H1 (cell line): ENCODE data around the gene COL6A5. TPM values are rescaled to one million over a fixed set of nuclear protein-coding genes. Genes with fewer than 3 reads are reported as not detected.

Experiments
- CTCF ChIA-PET: fragments of 300-600 bp; sonication (Branson Sonifier 250); formaldehyde crosslinking; loops from one replicate; lab custom pipeline; 2021; ENCODE audit not compliant: partially characterized antibody; lab: Charles Lee
- POLR2A ChIA-PET: fragments of 300-600 bp; sonication (Branson Sonifier 250); formaldehyde crosslinking; loops from one replicate; lab custom pipeline; 2021; ENCODE audit warnings: inconsistent platforms; ENCODE audit not compliant: partially characterized antibody; lab: Charles Lee
- DNase-seq, 2 experiments: peaks; one replicate each; pipeline versions ENCODE4 v3.0.0 to v3.0.0-alpha.2; 2010 to 2022; ENCODE audit warnings: low spot score in 2 of 2, low read depth in 1 of 2, mixed read lengths in 1 of 2
- FAIRE-seq: peaks from 2 replicates; lab custom pipeline; 2011; peaks lifted over from hg19 to GRCh38; lab: Jason Lieb, UNC
- H2AFZ ChIP-seq: 2 replicates; pipeline ENCODE4 v1.8.1; 2012; ENCODE audit warnings: low read length, inconsistent platforms
- H2AK5ac ChIP-seq: 2 replicates; pipeline ENCODE4 v1.6.1; 2013; ENCODE audit warnings: low read depth, low read length
- H2BK120ac ChIP-seq: replicated peaks from 2 replicates; pipeline ENCODE3; 2013; ENCODE audit warnings: low read depth, low read length, inconsistent platforms
- H2BK12ac ChIP-seq: 2 replicates; pipeline ENCODE4 v1.6.1; 2013; ENCODE audit warnings: low read depth, low read length
- H2BK15ac ChIP-seq: 2 replicates; pipeline ENCODE4 v1.6.1; 2013; ENCODE audit warnings: low read length
- H2BK20ac ChIP-seq: 2 replicates; pipeline ENCODE4 v1.6.1; 2013; ENCODE audit warnings: low read length
- H2BK5ac ChIP-seq: 2 replicates; pipeline ENCODE4 v1.6.1; 2013; ENCODE audit warnings: low read depth, low read length
- H3K14ac ChIP-seq: 2 replicates; pipeline ENCODE4 v1.6.1; 2013; ENCODE audit warnings: inconsistent platforms; ENCODE audit not compliant: insufficient read length
- H3K18ac ChIP-seq: 2 replicates; pipeline ENCODE4 v1.6.1; 2013; ENCODE audit warnings: low read length; ENCODE audit errors: extremely low read depth
- H3K23ac ChIP-seq: 2 replicates; pipeline ENCODE4 v1.6.1; 2013; ENCODE audit warnings: inconsistent platforms; ENCODE audit not compliant: insufficient read length
- H3K23me2 ChIP-seq: 2 replicates; pipeline ENCODE4 v1.6.1; 2013; ENCODE audit warnings: low read depth, low read length
- H3K27ac ChIP-seq: 2 replicates; pipeline ENCODE4 v1.6.1; 2011; ENCODE audit warnings: low read depth, low read length, inconsistent platforms
- H3K27me3 ChIP-seq, 4 experiments: replicated peaks in 1 of 4; 1 replicate in 1 of 4; 2 replicates in 3 of 4; pipeline versions ENCODE4 v1.6.1 to v1.8.1; 2011 to 2013; ENCODE audit warnings: low read length in 3 of 4, mild to moderate bottlenecking in 3 of 4, inconsistent platforms in 2 of 4, mixed read lengths in 2 of 4, moderate library complexity in 1 of 4; ENCODE audit not compliant: control insufficient read depth in 3 of 4, insufficient read depth in 3 of 4; ENCODE audit errors: extremely low read depth in 1 of 4
- H3K36me3 ChIP-seq, 4 experiments: 2 replicates each; pipeline versions ENCODE4 v1.6.1 to v1.8.1; 2011 to 2013; ENCODE audit warnings: mild to moderate bottlenecking in 4 of 4, low read length in 3 of 4, moderate library complexity in 2 of 4, control low read depth in 1 of 4, inconsistent platforms in 1 of 4; ENCODE audit not compliant: insufficient read depth in 4 of 4, control insufficient read depth in 2 of 4
- H3K4ac ChIP-seq: replicated peaks from 2 replicates; pipeline ENCODE3; 2013; ENCODE audit warnings: low read length, low read depth, mixed read lengths, inconsistent platforms; ENCODE audit not compliant: insufficient read length
- H3K4me1 ChIP-seq, 4 experiments: replicated peaks in 1 of 4; 1 replicate in 1 of 4; 2 replicates in 3 of 4; pipeline versions ENCODE4 v1.6.1 to v1.8.1; 2011 to 2013; ENCODE audit warnings: low read length in 3 of 4, inconsistent platforms in 2 of 4, mixed read lengths in 1 of 4; ENCODE audit not compliant: insufficient read depth in 4 of 4, control insufficient read depth in 3 of 4
- H3K4me2 ChIP-seq, 2 experiments: 2 replicates each; pipeline versions ENCODE4 v1.6.1 to v1.8.1; 2011 to 2013; ENCODE audit warnings: low read depth in 2 of 2, low read length in 2 of 2, control low read depth in 1 of 2, inconsistent platforms in 1 of 2, mild to moderate bottlenecking in 1 of 2; ENCODE audit not compliant: insufficient read depth in 1 of 2
- H3K4me3 ChIP-seq, 4 experiments: fragments of 200-600, 300-600 bp in 1 of 4; sonication (generic), shearing (Covaris generic), sonication (Bioruptor Twin) in 1 of 4; 2 replicates each; pipeline versions ENCODE4 v1.5.1 to v1.8.1; 2011 to 2016; ENCODE audit warnings: low read length in 4 of 4, low read depth in 3 of 4, control low read depth in 2 of 4, inconsistent platforms in 2 of 4, mild to moderate bottlenecking in 2 of 4, mixed read lengths in 1 of 4, moderate library complexity in 1 of 4; ENCODE audit not compliant: insufficient read depth in 2 of 4; ENCODE audit errors: extremely low read depth in 1 of 4
- H3K56ac ChIP-seq: replicated peaks from 2 replicates; pipeline ENCODE3; 2013; ENCODE audit warnings: low read depth, mild to moderate bottlenecking, mixed read lengths, low read length, inconsistent platforms; ENCODE audit not compliant: insufficient read length
- H3K79me1 ChIP-seq: 2 replicates; pipeline ENCODE4 v1.6.1; 2013; ENCODE audit warnings: low read depth, low read length, control low read depth
- H3K79me2 ChIP-seq, 2 experiments: 2 replicates each; pipeline versions ENCODE4 v1.6.1 to v1.8.1; 2012 to 2013; ENCODE audit warnings: low read length in 2 of 2, mild to moderate bottlenecking in 2 of 2, inconsistent platforms in 1 of 2; ENCODE audit not compliant: insufficient read depth in 2 of 2, control insufficient read depth in 1 of 2
- H3K9ac ChIP-seq, 4 experiments: replicated peaks in 1 of 4; 1 replicate in 1 of 4; 2 replicates in 3 of 4; pipeline versions ENCODE4 v1.6.1 to v1.8.1; 2011 to 2013; ENCODE audit warnings: low read depth in 3 of 4, low read length in 3 of 4, control low read depth in 2 of 4, mild to moderate bottlenecking in 2 of 4, moderate library complexity in 2 of 4, inconsistent platforms in 1 of 4; ENCODE audit errors: extremely low read depth in 1 of 4
- H3K9me3 ChIP-seq, 2 experiments: 2 replicates each; pipeline versions ENCODE4 v1.6.1 to v1.8.1; 2012 to 2013; ENCODE audit warnings: mild to moderate bottlenecking in 2 of 2, moderate library complexity in 2 of 2, control low read depth in 1 of 2, inconsistent platforms in 1 of 2, low read depth in 1 of 2, low read length in 1 of 2, mixed read lengths in 1 of 2; ENCODE audit not compliant: insufficient read depth in 2 of 2
- H4K20me1 ChIP-seq, 2 experiments: replicated peaks in 1 of 2; 2 replicates each; pipeline versions ENCODE3 to v1.8.1; 2011 to 2013; ENCODE audit warnings: inconsistent platforms in 2 of 2, low read length in 2 of 2, mild to moderate bottlenecking in 1 of 2; ENCODE audit not compliant: insufficient read depth in 2 of 2, control insufficient read depth in 1 of 2
- H4K5ac ChIP-seq: 2 replicates; pipeline ENCODE4 v1.6.1; 2013; ENCODE audit warnings: low read length, low read depth, mixed read lengths, inconsistent platforms; ENCODE audit not compliant: insufficient read length
- H4K8ac ChIP-seq: 2 replicates; pipeline ENCODE4 v1.8.0; 2013; ENCODE audit warnings: mild to moderate bottlenecking, moderate library complexity, low read length, inconsistent platforms; ENCODE audit not compliant: insufficient read depth; ENCODE audit errors: extremely low read depth
- H4K91ac ChIP-seq: replicated peaks from 2 replicates; pipeline ENCODE3; 2013; ENCODE audit warnings: low read length, mixed read lengths, inconsistent platforms; ENCODE audit not compliant: insufficient read length
- CHD1 ChIP-seq: IDR thresholded peaks from 2 replicates; pipeline ENCODE4 v1.6.1; 2012; ENCODE audit warnings: low read depth, low read length, improper control_type of control experiment
- CHD2 ChIP-seq: IDR thresholded peaks from 2 replicates; pipeline ENCODE4 v1.6.1; 2012; ENCODE audit warnings: low read length, improper control_type of control experiment
- HDAC2 ChIP-seq, 2 experiments: fragments of 300-600 bp in 1 of 2; sonication (generic) in 1 of 2; IDR thresholded peaks; 2 replicates each; pipeline ENCODE4 v1.6.1; 2011 to 2012; ENCODE audit warnings: low read depth in 2 of 2, low read length in 2 of 2, mild to moderate bottlenecking in 2 of 2, moderate library complexity in 2 of 2, borderline replicate concordance in 1 of 2, inconsistent platforms in 1 of 2
- SP2 ChIP-seq: IDR thresholded peaks from 2 replicates; pipeline ENCODE4 v1.6.1; 2012; ENCODE audit warnings: mild to moderate bottlenecking, low read length, inconsistent platforms
- TEAD4 ChIP-seq: IDR thresholded peaks from 2 replicates; pipeline ENCODE4 v1.6.1; 2012; ENCODE audit warnings: low read depth, low read length, inconsistent platforms, mixed read lengths
- YY1 ChIP-seq: IDR thresholded peaks from 2 replicates; pipeline ENCODE4 v1.6.1; 2011; ENCODE audit warnings: low read depth, mild to moderate bottlenecking, low read length
- WGBS, 2 experiments: shearing (Covaris generic) in 1 of 2; methylation state at CpG; one replicate each; pipeline versions ENCODE4 v1.1.6 to v1.1.7; 2013 to 2015; ENCODE audit warnings: low lambda C conversion rate in 2 of 2, mixed read lengths in 2 of 2, inconsistent platforms in 1 of 2, low coverage in 1 of 2, missing lambda C conversion rate in 1 of 2; ENCODE audit not compliant: insufficient replicate concordance in 2 of 2, insufficient coverage in 1 of 2, insufficient read length in 1 of 2; ENCODE audit errors: extremely low coverage in 1 of 2, missing lambda C conversion rate in 1 of 2; 5-methylcytosine and 5-hydroxymethylcytosine counted together
- polyA plus RNA-seq, 7 experiments: library from polyadenylated mRNA; depleted of rRNA in 3 of 7; stranded (reverse) in 5 of 7; unstranded in 2 of 7; fragments of >200 nt in 5 of 7; fragments of 200-250 nt in 2 of 7; gene quantifications; 1 replicate in 5 of 7; 2 replicates in 1 of 7; 4 replicates in 1 of 7; pipeline versions ENCODE4 v1.2.1 to v1.2.3, GENCODE V29; 2011 to 2013; ENCODE audit warnings: missing spikeins in 2 of 7, mixed read lengths in 2 of 7
- total RNA-seq: library from RNA; stranded (reverse); fragmentation: NEBNext Ultra II Directional; extraction: Animal tissue kit (Norgen Biotek cat#: 25700); gene quantifications from 2 replicates; pipeline ENCODE4 v1.2.1, GENCODE V29; 2021
- TF ChIP-seq, protein P1 (sequence below), 3 experiments: IDR thresholded peaks; 1 replicate in 2 of 3; 2 replicates in 1 of 3; pipeline versions ENCODE4 v1.5.1 to v1.6.1; 2011; ENCODE audit warnings: low read length in 3 of 3, mild to moderate bottlenecking in 3 of 3, inconsistent platforms in 2 of 3, low read depth in 1 of 3, moderate library complexity in 1 of 3; ENCODE audit not compliant: insufficient read depth in 1 of 3; ENCODE audit errors: control extremely low read depth in 1 of 3

COL6A5 gene
- total and polyA plus RNA-seq, 2 of the 8 experiments (the other 6 are each of a cell fraction or from before 2014, with no cell fraction given) = 0.05 to 0.06 TPM

DNA sequence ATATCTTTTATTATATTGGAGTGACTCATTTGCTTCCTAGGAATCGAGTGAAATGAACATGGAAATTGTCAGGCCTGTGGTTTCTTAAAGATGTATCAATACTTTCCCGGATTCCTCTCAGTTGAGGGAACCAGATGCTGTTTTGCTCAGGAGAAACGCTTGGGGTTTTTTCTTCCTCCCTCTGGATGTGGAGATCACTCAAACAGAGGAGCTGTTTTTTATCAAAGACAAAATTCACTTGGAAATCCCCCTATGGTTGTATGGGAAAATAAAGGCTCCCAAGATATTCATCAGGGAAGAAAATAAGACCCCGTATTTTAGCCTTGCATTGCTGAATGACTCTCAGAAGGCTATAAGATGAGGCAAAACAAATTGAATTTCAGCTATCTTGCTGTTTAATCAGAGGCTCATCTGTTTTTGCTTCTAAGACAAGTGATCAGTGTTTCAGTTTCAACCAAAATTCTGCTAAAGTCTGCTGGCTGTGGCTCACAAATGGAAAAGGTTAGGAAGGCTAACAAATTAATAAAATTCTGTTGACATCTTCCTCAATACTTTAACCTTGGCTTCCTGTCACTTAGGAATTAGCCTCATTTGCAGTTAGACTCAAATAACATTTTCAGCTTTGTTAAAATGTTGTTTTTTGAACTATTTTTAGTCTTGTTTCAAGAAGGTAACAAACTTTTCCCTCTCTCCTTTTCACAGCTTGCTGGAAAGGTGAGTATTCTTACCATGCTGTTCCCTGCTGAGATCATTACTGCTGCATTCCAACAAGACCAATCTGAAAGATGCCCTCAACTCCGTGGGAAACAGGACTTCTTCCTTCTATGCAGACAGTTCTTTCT lies 83.6 kb downstream of the COL6A5 start:
- Histone ChIP-seq H2BK120ac (no peak overlapping the region), H4K5ac (no peak overlapping the region), H2BK20ac (no peak overlapping the region), H4K8ac (no peak overlapping the region), H2AK5ac (no peak overlapping the region), H2BK12ac (no peak overlapping the region), H3K23ac (no peak overlapping the region), H3K4me2 (no peak overlapping the region), H3K4me3 (no peak overlapping the region), H2BK5ac (no peak overlapping the region), H3K56ac (no peak overlapping the region), H2AFZ (peak overlapping the region; percentile 94; the same call in 1 of the 2 replicates), H4K20me1 (no peaks in the 10 kb centered on the region), H2BK15ac (no peak overlapping the region), H3K79me1 (no peaks in the 10 kb centered on the region), H3K23me2 (no peaks in the 10 kb centered on the region), H3K36me3 (no peaks in the 10 kb centered on the region), H3K4ac (no peak overlapping the region), H3K9ac (no peak overlapping the region), H3K14ac (no peak overlapping the region), H3K4me1 (peaks cover 0 to 4% (median 0%) of the 10 kb centered on the region in 4 experiments; a peak in 2 of 7 replicates), H3K18ac (no peak overlapping the region), H3K27me3 (no peaks in the 10 kb centered on the region), H3K27ac (no peak overlapping the region), H4K91ac (no peak overlapping the region), H3K79me2 (no peaks in the 10 kb centered on the region), H3K9me3 (no peaks in the 10 kb centered on the region)
- no peak for DNase-seq
- 73% methylated on average over 5 of the region's 5 CpGs; no CpG with 5 or more reads in 1 of the 2 experiments for WGBS, 2 experiments
- peak; percentile 81 for FAIRE-seq
- POLR2A ChIA-PET = no interaction called here
- no peak for TF ChIP-seq HDAC2 (IDR thresholded peaks at IDR 0.05; ENCODE audit: borderline replicate concordance in 1 of 2, low read depth in 2 of 2, low read length in 2 of 2)
- TF ChIP-seq CHD1 = no peak
- TF ChIP-seq CHD2 = no peak
- TF ChIP-seq, protein P1, sequence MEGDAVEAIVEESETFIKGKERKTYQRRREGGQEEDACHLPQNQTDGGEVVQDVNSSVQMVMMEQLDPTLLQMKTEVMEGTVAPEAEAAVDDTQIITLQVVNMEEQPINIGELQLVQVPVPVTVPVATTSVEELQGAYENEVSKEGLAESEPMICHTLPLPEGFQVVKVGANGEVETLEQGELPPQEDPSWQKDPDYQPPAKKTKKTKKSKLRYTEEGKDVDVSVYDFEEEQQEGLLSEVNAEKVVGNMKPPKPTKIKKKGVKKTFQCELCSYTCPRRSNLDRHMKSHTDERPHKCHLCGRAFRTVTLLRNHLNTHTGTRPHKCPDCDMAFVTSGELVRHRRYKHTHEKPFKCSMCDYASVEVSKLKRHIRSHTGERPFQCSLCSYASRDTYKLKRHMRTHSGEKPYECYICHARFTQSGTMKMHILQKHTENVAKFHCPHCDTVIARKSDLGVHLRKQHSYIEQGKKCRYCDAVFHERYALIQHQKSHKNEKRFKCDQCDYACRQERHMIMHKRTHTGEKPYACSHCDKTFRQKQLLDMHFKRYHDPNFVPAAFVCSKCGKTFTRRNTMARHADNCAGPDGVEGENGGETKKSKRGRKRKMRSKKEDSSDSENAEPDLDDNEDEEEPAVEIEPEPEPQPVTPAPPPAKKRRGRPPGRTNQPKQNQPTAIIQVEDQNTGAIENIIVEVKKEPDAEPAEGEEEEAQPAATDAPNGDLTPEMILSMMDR (IDR thresholded peaks at IDR 0.05; ENCODE audit: control extremely low read depth in 1 of 3, insufficient read depth in 1 of 3, low read depth in 1 of 3, low read length in 3 of 3) = no peak
- peak; percentile 55; the same call in 1 of the 2 replicates for TF ChIP-seq TEAD4
- no peak for TF ChIP-seq SP2
- no peak for TF ChIP-seq YY1
- CTCF ChIA-PET = interaction anchor here (0.8 to 1.1 kb wide), 2 partner anchors 9 to 154 kb away, joined by 3 to 4 read pairs; no protein-coding TSS in a partner anchor
